Type B pancreatic cell (in vitro differentiated cells): ENCODE results near the gene CD72. TPM values are rescaled to one million over a fixed set of nuclear protein-coding genes. Genes with fewer than 3 reads are reported as not detected.
"Not testable (repeated sequence)": the region's sequence is repeated elsewhere in the genome, so short reads cannot be mapped to it uniquely, and the experiment has no call there.

Experiments
- DNase-seq: peaks from one replicate; pipeline ENCODE4 v3.0.0; 2021; ENCODE audit warnings: mixed read lengths; ENCODE audit not compliant: unreplicated experiment; ENCODE audit errors: extremely low spot score
- H3K27ac Mint-ChIP-seq: 2 replicates; pipeline ENCODE4 v1.8.0; 2021; ENCODE audit warnings: mild to moderate bottlenecking, mixed read lengths
- H3K27me3 Mint-ChIP-seq: 2 replicates; pipeline ENCODE4 v1.8.0; 2021; ENCODE audit warnings: mixed read lengths
- H3K36me3 Mint-ChIP-seq: 2 replicates; pipeline ENCODE4 v1.8.0; 2021; ENCODE audit warnings: mixed read lengths
- H3K4me1 Mint-ChIP-seq: one replicate; pipeline ENCODE4 v1.8.0; 2021; ENCODE audit warnings: mixed read lengths; ENCODE audit not compliant: unreplicated experiment
- H3K4me3 Mint-ChIP-seq: 2 replicates; pipeline ENCODE4 v1.8.0; 2021; ENCODE audit warnings: mild to moderate bottlenecking, mixed read lengths
- H3K9me3 Mint-ChIP-seq: 2 replicates; pipeline ENCODE4 v1.8.0; 2021; ENCODE audit warnings: mixed read lengths
- total RNA-seq: library from RNA; stranded (reverse); gene quantifications from 2 replicates; pipeline ENCODE4 v1.2.1, GENCODE V29; 2021; ENCODE audit warnings: low replicate concordance
- TF ChIP-seq, protein P1 (sequence below): fragments of 200-600 bp; sonication (generic); conservative IDR thresholded peaks from 2 replicates; pipeline ENCODE4 v1.5.0; 2021; ENCODE audit warnings: antibody characterized with exemption, mild to moderate bottlenecking

The CD72 gene
- total RNA-seq, 1 donor from 2014 or later, result 2.8 TPM

- not testable (repeated sequence) for H3K9me3 Mint-ChIP-seq, H3K27ac Mint-ChIP-seq, DNase-seq, H3K4me3 Mint-ChIP-seq, H3K36me3 Mint-ChIP-seq, H3K27me3 Mint-ChIP-seq, H3K4me1 Mint-ChIP-seq
Measured at GRCh38 chr9:35583521-35583920, 34.7 kb downstream of the CD72 start.

GRCh38 chr9:35579659-35580227 is 38.5 kb downstream of the CD72 start:
- not testable (repeated sequence) for H3K27ac Mint-ChIP-seq, H3K4me1 Mint-ChIP-seq, H3K36me3 Mint-ChIP-seq, H3K27me3 Mint-ChIP-seq, DNase-seq, H3K9me3 Mint-ChIP-seq, H3K4me3 Mint-ChIP-seq

GRCh38 chr9:35579130-35579529 is 39.1 kb downstream of the CD72 start:
- no peak for DNase-seq
- Mint-ChIP-seq H3K9me3 (peaks cover 5% of the 10 kb centered on the region), H3K36me3 (no peaks in the 10 kb centered on the region), H3K27ac (no peak overlapping the region), H3K4me1 (no peaks in the 10 kb centered on the region), H3K4me3 (no peak overlapping the region), H3K27me3 (no peaks in the 10 kb centered on the region)
- TF ChIP-seq, protein P1, sequence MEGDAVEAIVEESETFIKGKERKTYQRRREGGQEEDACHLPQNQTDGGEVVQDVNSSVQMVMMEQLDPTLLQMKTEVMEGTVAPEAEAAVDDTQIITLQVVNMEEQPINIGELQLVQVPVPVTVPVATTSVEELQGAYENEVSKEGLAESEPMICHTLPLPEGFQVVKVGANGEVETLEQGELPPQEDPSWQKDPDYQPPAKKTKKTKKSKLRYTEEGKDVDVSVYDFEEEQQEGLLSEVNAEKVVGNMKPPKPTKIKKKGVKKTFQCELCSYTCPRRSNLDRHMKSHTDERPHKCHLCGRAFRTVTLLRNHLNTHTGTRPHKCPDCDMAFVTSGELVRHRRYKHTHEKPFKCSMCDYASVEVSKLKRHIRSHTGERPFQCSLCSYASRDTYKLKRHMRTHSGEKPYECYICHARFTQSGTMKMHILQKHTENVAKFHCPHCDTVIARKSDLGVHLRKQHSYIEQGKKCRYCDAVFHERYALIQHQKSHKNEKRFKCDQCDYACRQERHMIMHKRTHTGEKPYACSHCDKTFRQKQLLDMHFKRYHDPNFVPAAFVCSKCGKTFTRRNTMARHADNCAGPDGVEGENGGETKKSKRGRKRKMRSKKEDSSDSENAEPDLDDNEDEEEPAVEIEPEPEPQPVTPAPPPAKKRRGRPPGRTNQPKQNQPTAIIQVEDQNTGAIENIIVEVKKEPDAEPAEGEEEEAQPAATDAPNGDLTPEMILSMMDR, result no peak

- DNase-seq, result no peak
- Mint-ChIP-seq H3K27ac (no peak overlapping the region), H3K36me3 (no peaks in the 10 kb centered on the region), H3K9me3 (peaks cover 5% of the 10 kb centered on the region), H3K27me3 (no peaks in the 10 kb centered on the region), H3K4me3 (no peak overlapping the region), H3K4me1 (no peaks in the 10 kb centered on the region)
- TF ChIP-seq, protein P1, result no peak
Measured at GRCh38 chr9:35577486-35577885, 40.7 kb downstream of the CD72 start.

DNA sequence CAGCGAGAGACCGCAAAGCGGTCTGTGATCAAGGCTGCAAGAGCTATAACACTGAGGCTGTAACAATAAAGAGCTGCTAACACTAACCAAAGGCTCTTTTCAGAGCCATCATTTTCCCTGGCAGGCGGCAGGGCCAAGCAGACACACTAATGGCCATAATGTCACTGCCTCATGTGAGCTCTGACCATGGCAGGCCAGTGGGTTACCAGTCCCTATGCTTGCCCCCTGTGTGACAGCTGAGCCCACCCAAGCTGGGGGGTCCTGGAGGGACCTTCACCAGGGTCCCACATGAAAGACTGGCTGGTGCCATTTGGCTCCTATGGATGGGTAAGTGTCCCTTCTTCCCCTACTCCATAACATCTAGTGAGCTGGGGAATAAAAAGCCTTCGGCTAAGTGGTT is 42.7 kb downstream of the CD72 start:
- no peaks in the 10 kb centered on the region for H3K27me3 Mint-ChIP-seq
- no peaks in the 10 kb centered on the region for H3K36me3 Mint-ChIP-seq
- TF ChIP-seq, protein P1, result no peak
- H3K9me3 Mint-ChIP-seq, result peaks cover 5% of the 10 kb centered on the region
- no peaks in the 10 kb centered on the region for H3K4me1 Mint-ChIP-seq
- H3K4me3 Mint-ChIP-seq, result no peak overlapping the region
- no peak overlapping the region for H3K27ac Mint-ChIP-seq
- no peak for DNase-seq

- Mint-ChIP-seq H3K4me3 (no peak overlapping the region), H3K36me3 (no peaks in the 10 kb centered on the region), H3K9me3 (peaks cover 1% of the 10 kb centered on the region), H3K27ac (no peak overlapping the region), H3K27me3 (no peaks in the 10 kb centered on the region), H3K4me1 (no peaks in the 10 kb centered on the region)
- TF ChIP-seq, protein P1, result no peak
- no peak for DNase-seq
Measured at GRCh38 chr9:35574578-35575122, 43.6 kb downstream of the CD72 start.
